HG03135 (cell line): ENCODE measurements around the gene ABCB9.

Experiments used
- ATAC-seq: cut with Tn5 transposase; IDR thresholded peaks from one replicate; pipeline ENCODE4 v1.9.1; 2021; ENCODE audit warnings: mild to moderate bottlenecking, moderate library complexity; ENCODE audit not compliant: unreplicated experiment

The ABCB9 gene

DNA sequence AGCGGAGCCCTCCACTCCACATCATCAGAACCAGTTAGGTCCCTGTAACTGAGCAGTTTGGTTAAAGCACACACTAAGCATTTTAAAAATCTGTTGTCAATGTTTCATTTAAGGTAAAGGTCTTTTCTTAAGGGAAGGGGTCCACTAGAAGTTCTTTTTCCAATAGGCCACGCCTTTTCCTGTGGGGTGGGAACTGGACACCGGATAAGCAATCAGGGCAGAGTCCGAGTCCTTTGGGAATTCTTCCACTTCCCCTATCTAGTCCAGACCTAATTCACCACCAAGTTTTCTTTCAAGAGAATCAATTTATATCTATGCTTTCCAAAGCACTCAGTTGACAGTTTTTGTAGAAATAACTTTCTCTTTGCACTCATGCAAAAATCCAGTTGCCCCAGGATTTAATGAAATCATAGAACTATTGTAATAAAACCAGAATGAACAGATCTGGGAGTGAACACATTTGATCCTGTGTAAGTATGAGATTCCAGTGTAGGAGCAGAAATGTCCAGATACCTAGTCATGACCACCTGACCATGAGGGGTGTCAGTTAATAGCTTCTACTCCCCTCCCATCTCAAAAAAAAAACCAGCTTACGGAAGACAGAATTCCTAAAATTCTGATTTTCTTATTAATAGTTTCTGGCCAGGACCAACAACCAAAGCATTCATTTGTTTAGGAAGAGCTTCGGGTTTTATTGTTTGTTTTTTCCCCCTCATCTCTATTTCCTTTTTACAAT lies 82.0 kb downstream of the ABCB9 start:
- ATAC-seq, result no peak

DNA sequence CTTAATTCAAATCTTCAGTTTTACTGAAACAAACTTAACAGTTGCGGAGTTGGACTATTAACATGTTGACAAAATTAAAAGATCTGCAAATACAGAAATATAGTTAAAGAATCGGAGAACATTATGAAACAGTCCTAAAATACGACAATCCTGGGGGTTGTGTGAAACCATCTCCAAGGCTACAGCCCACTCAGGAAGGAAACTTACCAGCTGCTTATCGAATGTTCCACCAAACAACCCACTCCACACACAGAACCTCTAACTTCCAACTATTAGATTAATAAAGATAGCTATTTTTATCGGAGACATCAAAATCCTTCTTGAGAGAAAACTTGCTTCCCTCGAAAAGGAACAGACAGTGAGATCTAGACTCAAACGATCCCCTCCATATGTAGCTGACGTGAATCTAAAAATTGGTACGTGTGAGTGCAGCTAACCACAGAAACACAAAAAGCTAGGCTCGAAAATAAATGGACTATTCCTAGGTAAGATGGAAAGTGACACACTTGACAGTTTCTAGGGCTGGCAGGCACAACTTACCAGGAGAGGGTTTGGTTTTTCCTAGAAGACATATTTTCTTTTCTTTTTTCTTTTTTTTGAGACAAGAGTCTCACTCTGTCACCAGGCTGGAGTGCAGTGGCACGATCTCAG lies 83.2 kb downstream of the ABCB9 start:
- ATAC-seq, result no peak

DNA sequence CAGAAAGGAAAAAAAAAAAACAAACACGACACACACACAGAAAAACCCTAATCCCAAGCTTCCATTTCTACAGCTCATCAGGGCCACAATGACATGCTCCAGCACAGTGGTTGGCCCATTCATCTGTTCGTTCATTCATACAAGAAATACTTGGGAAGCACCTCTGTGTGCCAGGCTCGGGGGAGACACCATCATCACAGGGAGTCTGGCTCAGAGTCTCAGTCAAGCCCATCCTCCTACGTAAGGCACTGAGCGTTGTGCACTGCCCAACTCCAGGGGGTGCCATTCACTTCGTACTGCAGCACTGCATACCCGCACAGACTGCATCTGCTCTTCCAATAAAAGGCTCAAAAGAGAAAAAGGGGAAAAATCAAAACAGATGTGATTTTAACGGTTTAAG lies 85.6 kb downstream of the ABCB9 start:
- no peak for ATAC-seq

DNA sequence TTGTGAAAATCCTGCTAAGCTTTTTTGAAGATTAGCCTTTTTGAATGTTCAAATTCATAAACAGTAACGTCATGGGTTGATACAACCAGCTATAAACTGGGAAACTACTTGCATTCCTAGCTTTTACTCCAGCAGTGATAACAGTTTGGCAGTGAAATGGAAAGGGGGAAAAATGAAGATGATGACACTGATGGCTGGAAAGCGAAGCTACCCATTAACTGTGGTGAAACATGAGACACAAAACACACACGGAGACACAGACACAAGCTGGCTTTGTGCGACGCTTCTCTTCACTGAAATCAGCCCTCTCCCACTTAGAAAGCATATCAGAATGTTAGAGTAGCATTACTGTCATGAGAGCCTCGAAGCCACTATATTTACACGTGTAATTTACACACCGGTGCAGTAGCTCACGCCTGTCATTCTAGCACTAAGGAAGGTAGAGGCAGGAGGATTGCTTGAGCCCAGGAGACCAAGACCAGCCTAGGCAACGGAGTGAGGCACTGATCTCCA lies 86.1 kb downstream of the ABCB9 start:
- ATAC-seq, result no peak
